Ascending aorta (tissue), 2 donors: Measurements from ENCODE around the gene SAA4. TPM values are rescaled to one million over a fixed set of nuclear protein-coding genes. Genes with fewer than 3 reads are reported as not detected.

Source experiments
- DNase-seq, 2 donors: peaks; one replicate each; pipeline ENCODE4 v3.0.0-alpha.2; 2019; ENCODE audit warnings: low spot score in 2 of 2
- H3K27ac ChIP-seq, 2 donors: fragments of 200-600 bp; sonication (generic); one replicate each; pipeline ENCODE4 v1.5.1; 2016 to 2017; ENCODE audit warnings: mild to moderate bottlenecking in 1 of 2
- H3K27me3 ChIP-seq: fragments of 200-600 bp; sonication (generic); one replicate; pipeline ENCODE4 v1.5.1; 2017
- H3K36me3 ChIP-seq, 2 donors: fragments of 200-600 bp; sonication (generic); one replicate each; pipeline ENCODE4 v1.5.1; 2016
- H3K4me1 ChIP-seq, 2 donors: fragments of 200-600 bp; sonication (generic); one replicate each; pipeline ENCODE4 v1.5.1; 2016 to 2017; ENCODE audit warnings: mild to moderate bottlenecking in 1 of 2
- H3K4me3 ChIP-seq, 2 donors: fragments of 200-600 bp; sonication (generic); one replicate each; pipeline ENCODE4 v1.5.1; 2016 to 2017; ENCODE audit warnings: mild to moderate bottlenecking in 1 of 2
- H3K9me3 ChIP-seq, 2 donors: fragments of 200-600 bp; sonication (generic); one replicate each; pipeline ENCODE4 v1.5.1; 2016
- CTCF ChIP-seq, 3 experiments: fragments of 200-600 bp in 2 of 3; fragments of 450-650 bp in 1 of 3; sonication (generic) in 2 of 3; IDR thresholded peaks; one replicate each; pipeline ENCODE4 v1.5.1; 2016 to 2019; ENCODE audit warnings: antibody characterized with exemption in 3 of 3, mild to moderate bottlenecking in 1 of 3, moderate library complexity in 1 of 3
- intact Hi-C: fragments of 100-400 bp; cut with DNase I; formaldehyde crosslinking; loops from one replicate; pipeline ENCODE4 v1.15.1; 2023
- total RNA-seq: library from RNA; depleted of rRNA; stranded (reverse); fragments of >200 nt; gene quantifications from one replicate; pipeline ENCODE4 v1.1.0, GENCODE V29; 2016

SAA4 gene
- total RNA-seq, 1 donor from 2014 or later = not detected

- Histone ChIP-seq H3K4me3 (no peak overlapping the region), H3K27me3 (no peaks in the 10 kb centered on the region), H3K9me3 (no peaks in the 10 kb centered on the region), H3K36me3 (no peaks in the 10 kb centered on the region), H3K27ac (no peak overlapping the region), H3K4me1 (no peaks in the 10 kb centered on the region)
- DNase-seq = no peak
- TF ChIP-seq CTCF (IDR thresholded peaks at IDR 0.05) = no peak
- intact Hi-C loops = no loop called here
These were observed 3.1 kb upstream of the SAA4 start for GRCh38 chr11:18239655-18240054.

GRCh38 chr11:18235394-18236334, 938 bp downstream of the SAA4 start:
- no peaks in the 10 kb centered on the region for H3K36me3 ChIP-seq
- H3K9me3 ChIP-seq = no peaks in the 10 kb centered on the region
- H3K27me3 ChIP-seq = no peaks in the 10 kb centered on the region
- intact Hi-C loops = no loop called here
- no peak overlapping the region for H3K27ac ChIP-seq
- no peaks in the 10 kb centered on the region for H3K4me1 ChIP-seq
- no peak for TF ChIP-seq CTCF (IDR thresholded peaks at IDR 0.05)
- H3K4me3 ChIP-seq = no peak overlapping the region
- DNase-seq = no peak

- Histone ChIP-seq H3K27ac (no peak overlapping the region), H3K36me3 (no peaks in the 10 kb centered on the region), H3K9me3 (no peaks in the 10 kb centered on the region), H3K4me1 (no peaks in the 10 kb centered on the region), H3K27me3 (no peaks in the 10 kb centered on the region), H3K4me3 (no peak overlapping the region)
- TF ChIP-seq CTCF (IDR thresholded peaks at IDR 0.05) = no peak
- no peak for DNase-seq
- intact Hi-C loops = no loop called here
These were observed 2.7 kb downstream of the SAA4 start for GRCh38 chr11:18233912-18234311.

- TF ChIP-seq CTCF (IDR thresholded peaks at IDR 0.05) = no peak
- no peaks in the 10 kb centered on the region for H3K27me3 ChIP-seq
- intact Hi-C loops = no loop called here
- no peaks in the 10 kb centered on the region for H3K9me3 ChIP-seq
- no peaks in the 10 kb centered on the region for H3K4me1 ChIP-seq
- no peak for DNase-seq
- no peaks in the 10 kb centered on the region for H3K36me3 ChIP-seq
- no peak overlapping the region for H3K4me3 ChIP-seq
- H3K27ac ChIP-seq = no peak overlapping the region
These were observed 5.7 kb downstream of the SAA4 start for GRCh38 chr11:18230859-18231258.

- Histone ChIP-seq H3K9me3 (peaks cover 0 to 8% of the 10 kb centered on the region in 2 donors), H3K4me3 (no peak overlapping the region), H3K27ac (no peak overlapping the region), H3K4me1 (no peaks in the 10 kb centered on the region), H3K27me3 (no peaks in the 10 kb centered on the region), H3K36me3 (no peaks in the 10 kb centered on the region)
- no peak for DNase-seq
- intact Hi-C loops = no loop called here
- no peak for TF ChIP-seq CTCF (IDR thresholded peaks at IDR 0.05)
These were observed 7.1 kb downstream of the SAA4 start for GRCh38 chr11:18229501-18229900.
